Fibroblast of skin of left quadriceps (primary cell): ENCODE results near the gene SMAD4.
"Not testable (repeated sequence)": the region's sequence is repeated elsewhere in the genome, so short reads cannot be mapped to it uniquely, and the experiment has no call there.

Experiments used
- DNase-seq, 2 experiments: peaks; one replicate each; pipeline ENCODE4 v3.0.0-alpha.2; 2013; ENCODE audit warnings: low read depth in 2 of 2

SMAD4 gene

DNA sequence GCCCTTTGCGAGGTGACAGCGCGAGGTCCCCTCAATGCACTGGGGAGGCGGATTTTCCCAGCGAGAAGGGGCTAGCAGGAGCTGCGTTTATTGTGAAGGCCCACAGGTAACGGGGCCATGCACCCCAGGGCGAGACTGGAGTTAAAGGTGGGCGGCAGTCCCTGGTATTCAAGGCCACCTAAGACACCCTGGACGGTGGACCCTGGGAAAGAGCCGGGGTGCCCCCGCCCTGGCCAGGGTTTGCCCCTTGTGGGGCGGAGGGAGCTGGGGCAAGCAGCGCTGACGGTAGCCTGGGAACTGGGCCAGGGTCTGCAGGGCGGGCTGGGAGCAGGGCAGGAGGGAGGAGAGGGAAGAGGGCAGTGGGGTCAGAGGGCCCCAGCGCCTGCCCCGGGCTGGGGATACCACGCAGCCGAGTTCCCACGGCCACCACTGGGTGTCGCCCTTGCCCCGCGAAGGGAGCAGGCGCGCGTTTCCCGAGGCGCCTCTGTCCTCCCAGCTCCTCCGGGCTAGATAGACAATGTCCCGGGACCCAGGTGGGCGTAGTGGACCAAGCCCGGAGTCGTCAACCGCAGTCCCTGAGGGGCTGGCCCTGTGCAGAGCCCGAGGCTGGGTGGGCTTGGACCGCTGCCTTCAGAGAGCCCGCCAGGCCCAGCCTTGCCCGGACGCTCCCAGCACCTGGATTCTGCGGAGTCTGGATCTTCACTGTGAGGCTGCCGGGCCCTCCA is 80.2 kb downstream of the SMAD4 start:
- DNase-seq = peak in 1 of 2 experiments; percentile 10

DNA sequence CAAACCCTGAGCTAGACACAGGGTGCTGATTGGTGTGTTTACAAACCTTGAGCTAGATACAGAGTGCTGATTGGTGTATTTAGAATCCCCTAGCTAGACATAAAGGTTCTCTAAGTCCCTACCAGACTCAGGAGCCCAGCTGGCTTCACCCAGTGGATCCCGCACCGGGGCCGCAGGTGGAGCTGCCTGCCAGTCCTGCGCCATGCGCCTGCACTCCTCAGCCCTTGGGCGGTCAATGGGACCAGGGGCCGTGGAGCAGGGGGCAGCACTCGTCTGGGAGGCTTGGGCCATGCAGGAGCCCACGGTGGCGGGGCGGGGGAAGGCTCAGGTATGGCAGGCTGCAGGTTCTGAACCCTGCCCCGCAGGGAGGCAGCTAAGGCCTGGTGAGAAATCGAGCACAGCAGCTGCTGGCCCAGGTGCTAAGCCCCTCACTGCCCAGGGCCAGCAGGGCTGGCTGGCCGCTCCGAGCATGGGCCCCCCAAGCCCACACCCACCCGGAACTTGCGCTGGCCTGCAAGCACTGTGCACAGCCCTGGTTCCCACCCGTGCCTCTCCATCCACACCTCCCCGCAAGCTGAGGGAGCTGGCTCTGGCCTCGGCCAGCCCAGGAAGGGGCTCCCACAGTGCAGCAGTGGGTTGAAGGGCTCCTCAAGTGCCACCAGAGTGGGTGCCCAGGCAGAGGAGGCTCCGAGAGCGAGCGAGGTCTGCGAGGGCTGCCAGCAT is 81.8 kb downstream of the SMAD4 start:
- DNase-seq = not testable (repeated sequence)

DNA sequence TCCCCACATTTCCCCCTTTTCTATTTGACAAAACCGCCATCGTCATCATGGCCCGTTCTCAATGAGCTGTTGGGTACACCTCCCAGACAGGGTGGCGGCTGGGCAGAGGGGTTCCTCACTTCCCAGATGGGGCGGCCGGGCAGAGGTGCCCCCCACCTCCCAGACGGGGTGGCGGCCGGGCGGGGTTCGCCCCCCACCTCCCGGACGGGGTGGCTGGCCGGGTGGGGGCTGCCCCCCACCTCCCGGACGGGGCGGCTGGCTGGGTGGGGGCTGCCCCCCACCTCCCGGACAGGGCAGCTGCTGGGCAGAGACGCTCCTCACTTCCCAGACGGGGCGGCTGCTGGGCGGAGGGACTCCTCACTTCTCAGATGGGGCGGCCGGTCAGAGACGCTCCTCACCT is 87.0 kb downstream of the SMAD4 start:
- not testable (repeated sequence) for DNase-seq

DNA sequence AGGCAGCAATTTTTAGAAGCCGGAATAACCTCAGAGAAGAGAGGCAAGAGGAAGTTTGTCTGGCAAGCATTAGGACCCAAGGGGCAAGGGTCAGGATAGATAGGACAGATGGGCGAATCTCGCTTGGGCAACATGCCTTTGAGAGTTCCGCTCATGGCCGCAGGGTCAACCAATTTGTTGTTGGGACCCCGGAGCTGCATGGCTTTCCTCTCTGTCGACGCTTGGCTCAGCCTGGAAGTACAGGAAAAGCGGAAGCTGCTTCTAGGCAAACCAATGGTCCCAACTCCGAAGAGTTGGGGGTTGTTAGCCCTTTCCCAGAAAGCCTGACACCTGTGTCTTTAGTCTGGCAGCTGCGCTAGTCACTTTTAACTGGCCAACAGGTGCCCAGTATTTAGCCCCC is 89.5 kb downstream of the SMAD4 start:
- not testable (repeated sequence) for DNase-seq

DNA sequence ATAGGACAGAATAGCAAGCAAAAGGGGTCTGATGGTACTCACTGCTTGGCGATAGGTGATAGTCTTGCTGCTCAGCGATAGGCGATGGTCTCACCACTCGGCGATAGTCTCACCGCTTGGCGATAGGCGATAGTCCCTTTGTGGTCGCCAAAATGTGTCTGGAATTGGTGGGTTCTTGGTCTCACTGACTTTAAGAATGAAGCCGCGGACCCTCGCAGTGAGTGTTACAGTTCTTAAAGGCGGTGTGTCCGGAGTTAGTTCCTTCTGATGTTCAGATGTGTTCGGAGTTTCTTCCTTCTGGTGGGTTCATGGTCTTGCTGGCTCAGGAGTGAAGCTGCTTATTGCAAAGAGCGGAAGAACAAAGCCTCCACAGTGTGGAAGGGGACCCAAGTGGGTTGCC is 90.0 kb downstream of the SMAD4 start:
- DNase-seq = not testable (repeated sequence)

DNA sequence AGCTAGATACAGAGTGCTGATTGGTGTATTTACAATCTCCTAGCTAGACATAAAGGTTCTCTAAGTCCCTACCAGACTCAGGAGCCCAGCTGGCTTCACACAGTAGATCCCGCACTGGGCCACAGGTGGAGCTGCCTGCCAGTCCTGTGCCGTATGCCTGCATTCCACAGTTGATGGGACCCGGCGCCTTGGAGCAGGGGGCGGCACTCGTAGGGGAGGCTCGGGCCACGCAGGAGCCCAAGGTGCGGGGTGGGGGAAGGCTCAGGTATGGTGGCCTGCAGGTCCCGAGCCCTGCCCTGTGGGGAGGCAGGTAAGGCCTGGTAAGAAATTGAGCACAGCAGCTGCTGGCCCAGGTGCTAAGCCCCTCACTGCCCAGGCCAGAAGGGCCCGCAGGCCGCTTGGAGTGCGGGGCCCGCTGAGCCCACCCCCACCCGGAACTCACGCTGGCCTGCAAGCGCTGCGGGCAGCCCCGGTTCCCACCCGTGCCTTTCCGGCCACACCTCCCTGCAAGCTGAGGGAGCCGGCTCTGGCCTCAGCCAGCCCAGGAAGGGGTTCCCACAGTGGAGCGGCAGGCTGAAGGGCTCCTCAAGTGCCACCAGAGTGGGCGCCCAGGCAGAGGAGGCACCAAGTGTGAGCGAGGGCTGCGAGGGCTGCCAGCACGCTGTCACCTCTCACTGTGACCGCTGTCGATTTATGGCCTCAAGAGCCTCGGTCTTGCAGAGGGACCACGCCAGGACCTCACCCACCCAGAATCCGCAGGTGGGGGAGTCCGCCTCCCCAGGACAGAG is 91.0 kb downstream of the SMAD4 start:
- no peak for DNase-seq

DNA sequence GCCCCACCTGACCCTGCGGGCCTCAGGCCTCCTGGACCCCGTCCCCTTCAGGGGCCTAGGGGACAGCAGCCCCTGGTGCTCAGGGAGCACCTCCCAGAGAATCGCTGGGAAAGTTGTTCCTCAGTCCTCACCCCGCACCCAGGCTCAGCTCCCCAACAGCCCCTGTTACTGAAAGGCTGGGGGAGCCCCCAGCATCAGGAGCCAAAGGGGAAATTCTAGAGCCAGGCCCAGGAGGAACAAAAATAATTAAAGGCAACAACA is 91.5 kb downstream of the SMAD4 start:
- no peak for DNase-seq

DNA sequence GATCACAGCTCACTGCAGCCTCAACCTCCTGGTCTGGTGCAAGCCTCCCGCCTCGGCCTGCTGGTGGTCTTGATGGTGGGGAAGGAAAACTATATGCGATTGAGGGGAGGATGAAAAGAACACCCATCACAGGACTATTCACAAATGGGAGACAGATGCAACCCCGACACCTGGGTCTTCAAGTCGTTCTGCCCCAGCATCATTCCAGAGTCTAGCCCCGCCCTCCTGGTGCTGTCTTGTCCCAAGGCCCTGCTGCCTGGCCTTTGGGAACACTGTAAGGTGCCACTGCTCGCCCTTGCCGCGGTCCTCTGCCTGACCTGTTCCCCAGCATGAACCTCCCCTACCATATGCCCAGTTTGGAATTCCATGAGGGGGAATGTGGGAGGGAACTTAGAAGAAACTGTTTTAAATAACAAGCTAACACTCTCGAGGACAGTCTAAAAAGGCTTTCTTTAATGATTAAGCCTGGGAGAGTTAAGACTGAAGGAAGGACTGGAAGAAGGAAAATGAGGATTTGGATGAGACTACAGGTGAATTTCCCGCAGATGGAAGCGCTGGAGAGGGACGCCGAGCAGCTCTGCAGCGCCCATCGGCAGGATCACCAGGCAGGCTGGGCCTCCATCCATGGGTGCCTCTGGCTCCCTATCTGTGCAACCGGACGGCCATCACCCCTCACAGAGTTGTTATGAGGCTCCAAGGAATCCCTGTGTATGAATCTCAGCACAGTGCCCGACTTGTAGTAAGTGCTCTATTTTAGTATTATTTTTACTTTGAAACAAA is 92.4 kb downstream of the SMAD4 start:
- no peak for DNase-seq

DNA sequence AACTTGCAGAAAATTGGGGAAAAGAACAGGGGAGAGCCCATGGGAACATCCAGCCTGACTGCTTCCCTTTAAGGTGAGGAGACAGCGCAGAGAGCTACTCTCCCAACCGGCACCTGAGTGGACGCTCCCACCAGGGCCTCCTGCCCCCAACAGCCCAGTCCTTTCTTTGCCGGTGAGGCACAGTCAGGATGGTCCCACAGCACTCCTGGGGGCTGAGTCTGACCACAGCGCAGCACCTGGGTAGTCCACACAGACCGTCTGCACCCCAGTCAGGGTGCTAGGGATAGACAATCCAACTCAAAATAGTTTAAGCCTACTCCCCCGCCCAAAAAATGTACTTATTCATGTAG is 93.0 kb downstream of the SMAD4 start:
- DNase-seq = no peak

DNA sequence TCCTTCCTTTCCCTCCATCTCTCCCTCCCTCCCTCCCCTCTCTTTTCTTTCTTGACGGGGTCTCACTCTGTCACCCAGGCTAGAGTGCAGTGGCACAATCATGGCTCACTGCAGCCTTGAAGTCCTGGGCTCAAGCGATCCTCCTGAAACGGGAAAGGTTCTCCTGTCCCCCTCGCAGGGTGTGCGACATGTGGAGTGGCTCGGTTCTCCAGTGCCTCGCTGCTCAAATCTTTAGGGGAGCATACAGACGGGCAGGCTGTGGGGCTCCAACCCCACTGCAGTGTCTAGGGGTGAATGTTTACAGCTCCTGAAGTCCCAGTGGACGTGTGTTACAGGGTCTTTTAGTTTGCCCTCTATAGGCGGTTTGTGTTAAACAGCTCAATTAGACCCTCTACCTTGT is 93.5 kb downstream of the SMAD4 start:
- DNase-seq = no peak

DNA sequence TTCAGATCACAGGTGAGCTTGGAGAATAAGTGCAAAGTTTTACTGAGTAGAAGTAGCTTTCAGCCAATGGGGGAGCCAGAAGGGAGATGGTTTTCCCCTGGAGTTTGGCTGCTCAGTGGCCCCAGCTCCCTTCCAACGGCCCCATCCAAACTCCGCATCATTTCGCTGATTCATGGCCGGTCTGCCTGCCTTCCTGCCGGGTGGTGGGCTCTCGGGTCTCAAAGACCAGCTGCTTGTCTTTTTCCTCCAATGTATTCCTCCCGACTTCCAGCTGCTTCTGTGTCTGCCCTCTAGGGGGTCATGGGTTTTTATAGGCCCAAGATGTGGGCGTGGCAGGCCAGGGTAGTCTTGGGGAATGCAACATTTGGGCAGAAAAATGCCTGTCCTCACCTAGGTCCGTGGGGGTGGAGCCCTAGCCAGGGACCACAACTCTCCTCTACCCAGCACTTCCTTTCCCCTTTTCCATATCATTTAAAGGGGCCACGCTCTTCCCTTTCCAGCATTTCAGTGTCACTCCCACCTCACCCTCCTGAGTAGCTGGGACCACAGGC is 94.0 kb downstream of the SMAD4 start:
- DNase-seq = no peak

DNA sequence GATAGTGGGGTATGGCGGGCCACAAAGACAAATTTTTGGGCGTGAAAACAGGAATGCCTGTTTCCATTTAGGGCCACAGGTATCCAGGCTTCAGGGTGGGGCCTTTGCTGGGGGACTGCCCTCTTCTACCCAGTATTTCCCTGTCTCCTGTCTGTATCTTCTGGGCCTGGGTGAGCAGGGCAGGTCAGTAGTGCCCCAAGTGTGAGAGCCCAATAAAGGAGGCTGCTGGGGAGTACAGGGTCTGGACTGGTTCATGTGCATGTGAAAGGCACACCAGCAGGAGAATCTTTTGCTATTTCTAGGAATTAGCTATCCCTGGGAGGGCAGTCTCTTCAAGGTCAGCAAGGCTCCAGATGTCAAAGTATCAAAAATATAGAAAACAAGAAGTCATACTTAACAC is 96.0 kb downstream of the SMAD4 start:
- DNase-seq = no peak

DNA sequence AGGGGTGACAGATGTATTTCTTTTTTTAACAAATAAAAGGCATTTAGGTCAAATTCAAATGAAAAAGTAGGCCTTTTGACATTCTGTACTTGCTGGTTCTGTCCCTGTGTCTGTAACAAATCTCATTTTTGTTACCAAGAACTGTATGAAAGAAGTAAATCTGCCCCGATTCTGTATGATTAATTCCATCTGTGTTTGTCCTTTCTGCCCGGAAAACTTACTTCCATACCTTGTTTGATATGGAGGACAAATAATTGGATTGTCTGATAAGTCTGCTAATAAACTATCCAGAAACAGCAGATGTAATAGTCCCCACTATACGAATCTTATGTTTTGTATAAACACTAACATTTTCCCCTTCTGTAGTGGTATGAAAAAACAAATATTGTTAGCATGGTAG is 97.7 kb downstream of the SMAD4 start:
- DNase-seq = no peak

DNA sequence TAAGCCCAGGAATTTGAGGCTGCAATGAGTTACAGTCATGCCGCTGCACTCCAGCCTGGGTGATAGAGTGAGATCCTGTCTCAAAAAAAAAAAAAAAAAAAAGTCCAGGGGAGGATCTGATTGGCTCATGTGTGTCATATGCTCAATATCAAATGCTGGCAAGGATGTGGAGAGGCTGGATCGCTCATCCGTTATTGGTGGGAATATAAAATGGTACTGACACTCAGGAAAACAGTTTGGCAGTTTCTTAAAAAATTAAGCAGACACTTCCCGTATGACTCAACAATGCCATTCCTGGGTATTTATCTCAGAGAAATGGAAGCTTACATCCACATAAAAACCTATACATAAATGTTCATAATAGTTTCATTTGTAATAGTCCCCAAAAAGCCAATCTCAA is 98.5 kb downstream of the SMAD4 start:
- no peak for DNase-seq

DNA sequence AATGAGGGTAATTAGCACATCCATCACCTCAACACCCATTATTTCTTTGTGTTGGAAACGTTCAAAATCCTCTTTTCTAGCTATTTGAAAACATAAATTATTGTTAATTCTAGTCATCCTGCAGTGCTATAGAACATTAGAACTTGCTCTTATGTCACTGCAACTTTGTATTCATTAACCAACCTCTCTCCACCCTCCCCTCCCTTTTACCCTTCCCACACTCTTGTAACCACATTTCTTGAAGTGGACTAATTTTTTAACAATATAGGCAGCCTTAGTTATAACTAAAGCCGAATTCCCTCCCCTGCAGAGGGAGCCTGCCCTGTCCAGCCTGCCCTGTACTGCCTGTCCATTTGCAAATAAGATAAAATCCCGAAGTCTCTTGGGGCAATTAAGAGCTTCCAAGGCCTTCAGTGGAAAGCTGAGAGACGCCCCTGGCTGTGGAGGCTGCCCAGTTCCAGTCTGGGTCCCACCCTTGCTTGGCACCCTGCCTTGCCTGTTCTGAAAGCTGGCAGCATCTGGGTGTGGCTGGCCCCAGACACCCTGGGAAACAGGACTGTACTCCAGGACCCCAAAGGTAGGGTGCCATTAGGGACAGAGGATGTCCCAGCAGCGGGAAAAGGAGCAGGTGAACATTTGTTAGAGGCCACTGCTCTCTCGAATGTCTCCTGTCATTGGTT is 102.4 kb downstream of the SMAD4 start:
- DNase-seq = no peak

DNA sequence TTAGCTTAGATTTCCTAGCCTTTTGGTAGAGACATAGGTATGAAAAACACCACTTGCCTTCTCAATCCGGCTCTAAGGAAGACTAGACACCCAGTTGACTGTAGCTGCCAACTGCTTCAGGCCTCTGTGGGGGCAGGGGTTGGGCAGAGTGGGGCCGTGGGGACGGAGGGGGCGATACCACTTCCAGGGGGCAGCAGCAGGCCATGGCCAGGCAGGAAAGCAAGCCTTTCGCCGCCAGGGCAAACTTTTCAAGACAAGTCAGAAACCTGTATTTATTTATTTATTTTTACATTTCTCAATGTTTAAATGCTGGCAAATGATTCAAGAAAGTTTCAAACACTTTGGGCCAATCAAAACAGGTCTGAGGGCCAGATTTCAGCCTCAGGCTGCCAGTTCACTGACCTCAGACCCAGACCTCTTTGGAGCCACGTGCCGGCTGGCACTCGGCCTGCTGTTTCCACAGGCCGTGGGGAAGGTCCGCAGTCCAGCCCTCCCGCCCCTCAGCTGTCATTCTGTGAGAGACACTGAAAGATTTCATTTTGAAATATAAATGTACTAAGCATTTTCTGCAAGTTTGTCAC is 103.7 kb downstream of the SMAD4 start:
- no peak for DNase-seq
